Measurements from ENCODE around the gene CDK7.

Gene CDK7

GRCh38 chr5:69295088-69295754 lies 60.5 kb downstream of the CDK7 start:
- no peak for DNase-seq

GRCh38 chr5:69299625-69300024 lies 64.9 kb downstream of the CDK7 start:
- no peak for DNase-seq

GRCh38 chr5:69300537-69301203 lies 66.0 kb downstream of the CDK7 start:
- DNase-seq: no peak

- no peak for DNase-seq
Observed at GRCh38 chr5:69305512-69305911, 70.8 kb downstream of the CDK7 start.

GRCh38 chr5:69308046-69308553 lies 73.4 kb downstream of the CDK7 start:
- DNase-seq: no peak

GRCh38 chr5:69309380-69309779 lies 74.7 kb downstream of the CDK7 start:
- DNase-seq: no peak

- DNase-seq: no peak
Observed at GRCh38 chr5:69312459-69313160, 77.9 kb downstream of the CDK7 start.

GRCh38 chr5:69313428-69313827 lies 78.7 kb downstream of the CDK7 start:
- DNase-seq: no peak

GRCh38 chr5:69315972-69316371 lies 81.3 kb downstream of the CDK7 start:
- no peak for DNase-seq

- no peak for DNase-seq
Observed at GRCh38 chr5:69317391-69317790, 82.7 kb downstream of the CDK7 start.

- DNase-seq: no peak
Observed at GRCh38 chr5:69326365-69326764, 91.7 kb downstream of the CDK7 start.

Measured in CD4-positive, alpha-beta T cell treated with Interleukin-6 for 4 hours (primary cell).